ENCODE results near the gene OR52K1. TPM values are rescaled to one million over a fixed set of nuclear protein-coding genes. Genes with fewer than 3 reads are reported as not detected.
"Not testable (repeated sequence)": the region's sequence is repeated elsewhere in the genome, so short reads cannot be mapped to it uniquely, and the experiment has no call there.

The OR52K1 gene
- polyA plus RNA-seq, 2 donors = not detected

GRCh38 chr11:4514196-4514595 is 31.8 kb downstream of the OR52K1 start:
- Histone ChIP-seq H3K36me3 (ENCODE audit: control insufficient read depth in 2 of 2, insufficient read depth in 2 of 2, low read length in 1 of 2) (no peaks in the 10 kb centered on the region), H3K4me1 (ENCODE audit: control insufficient read depth in 2 of 2, insufficient read depth in 2 of 2, low read length in 1 of 2) (peaks cover 0 to 4% of the 10 kb centered on the region in 2 donors), H3K9me3 (ENCODE audit: control insufficient read depth in 2 of 2, insufficient read depth in 1 of 2, low read depth in 1 of 2, low read length in 1 of 2) (no peaks in the 10 kb centered on the region), H3K27me3 (ENCODE audit: control insufficient read depth in 1 of 2, insufficient read depth in 2 of 2, low read length in 2 of 2) (no peaks in the 10 kb centered on the region), H3K4me3 (ENCODE audit: low read depth in 1 of 2, low read length in 2 of 2) (no peak overlapping the region), H3K27ac (ENCODE audit: low read depth in 2 of 2, low read length in 1 of 2) (no peak overlapping the region)
- 68 to 87% methylated on average over 1 of the region's 1 CpG for WGBS, 2 donors

- 53 to 62% methylated on average over 2 of the region's 2 CpGs for WGBS, 2 donors
- H3K27me3 ChIP-seq (ENCODE audit: control insufficient read depth in 1 of 2, insufficient read depth in 2 of 2, low read length in 2 of 2) = peaks cover 0 to 3% of the 10 kb centered on the region in 2 donors
Measured at GRCh38 chr11:4522339-4522738, 39.9 kb downstream of the OR52K1 start.

GRCh38 chr11:4522752-4523151 is 40.3 kb downstream of the OR52K1 start:
- H3K9me3 ChIP-seq (ENCODE audit: control insufficient read depth in 2 of 2, insufficient read depth in 1 of 2, low read depth in 1 of 2, low read length in 1 of 2) = no peaks in the 10 kb centered on the region
- H3K27ac ChIP-seq (ENCODE audit: low read depth in 2 of 2, low read length in 1 of 2) = no peak overlapping the region
- WGBS, 2 donors = 85 to 90% methylated on average over 6 of the region's 6 CpGs
- H3K27me3 ChIP-seq (ENCODE audit: control insufficient read depth in 1 of 2, insufficient read depth in 2 of 2, low read length in 2 of 2) = peaks cover 0 to 3% of the 10 kb centered on the region in 2 donors
- H3K4me3 ChIP-seq (ENCODE audit: low read depth in 1 of 2, low read length in 2 of 2) = no peak overlapping the region
- H3K36me3 ChIP-seq (ENCODE audit: control insufficient read depth in 2 of 2, insufficient read depth in 2 of 2, low read length in 1 of 2) = no peaks in the 10 kb centered on the region
- H3K4me1 ChIP-seq (ENCODE audit: control insufficient read depth in 2 of 2, insufficient read depth in 2 of 2, low read length in 1 of 2) = peaks cover 0 to 3% of the 10 kb centered on the region in 2 donors

More at GRCh38 chr11:4522339-4522738, 39.9 kb downstream of the OR52K1 start:
- Histone ChIP-seq H3K4me3 (ENCODE audit: low read depth in 1 of 2, low read length in 2 of 2) (no peak overlapping the region), H3K9me3 (ENCODE audit: control insufficient read depth in 2 of 2, insufficient read depth in 1 of 2, low read depth in 1 of 2, low read length in 1 of 2) (no peaks in the 10 kb centered on the region), H3K4me1 (ENCODE audit: control insufficient read depth in 2 of 2, insufficient read depth in 2 of 2, low read length in 1 of 2) (peaks cover 0 to 3% of the 10 kb centered on the region in 2 donors), H3K27ac (ENCODE audit: low read depth in 2 of 2, low read length in 1 of 2) (no peak overlapping the region), H3K36me3 (ENCODE audit: control insufficient read depth in 2 of 2, insufficient read depth in 2 of 2, low read length in 1 of 2) (no peaks in the 10 kb centered on the region)

GRCh38 chr11:4523666-4524065 is 41.2 kb downstream of the OR52K1 start:
- H3K27ac ChIP-seq (ENCODE audit: low read depth in 2 of 2, low read length in 1 of 2) = no peak overlapping the region
- no peaks in the 10 kb centered on the region for H3K36me3 ChIP-seq (ENCODE audit: control insufficient read depth in 2 of 2, insufficient read depth in 2 of 2, low read length in 1 of 2)
- peaks cover 0 to 3% of the 10 kb centered on the region in 2 donors for H3K4me1 ChIP-seq (ENCODE audit: control insufficient read depth in 2 of 2, insufficient read depth in 2 of 2, low read length in 1 of 2)
- 52 to 56% methylated on average over 1 of the region's 1 CpG for WGBS, 2 donors
- H3K9me3 ChIP-seq (ENCODE audit: control insufficient read depth in 2 of 2, insufficient read depth in 1 of 2, low read depth in 1 of 2, low read length in 1 of 2) = no peaks in the 10 kb centered on the region
- H3K4me3 ChIP-seq (ENCODE audit: low read depth in 1 of 2, low read length in 2 of 2) = no peak overlapping the region
- peaks cover 0 to 3% of the 10 kb centered on the region in 2 donors for H3K27me3 ChIP-seq (ENCODE audit: control insufficient read depth in 1 of 2, insufficient read depth in 2 of 2, low read length in 2 of 2)

GRCh38 chr11:4527926-4528325 is 45.5 kb downstream of the OR52K1 start:
- Histone ChIP-seq H3K27ac (ENCODE audit: low read depth in 2 of 2, low read length in 1 of 2) (no peak overlapping the region), H3K4me3 (ENCODE audit: low read depth in 1 of 2, low read length in 2 of 2) (no peak overlapping the region), H3K27me3 (ENCODE audit: control insufficient read depth in 1 of 2, insufficient read depth in 2 of 2, low read length in 2 of 2) (no peaks in the 10 kb centered on the region), H3K4me1 (ENCODE audit: control insufficient read depth in 2 of 2, insufficient read depth in 2 of 2, low read length in 1 of 2) (peaks cover 0 to 3% of the 10 kb centered on the region in 2 donors), H3K9me3 (ENCODE audit: control insufficient read depth in 2 of 2, insufficient read depth in 1 of 2, low read depth in 1 of 2, low read length in 1 of 2) (peaks cover 0 to 2% of the 10 kb centered on the region in 2 donors), H3K36me3 (ENCODE audit: control insufficient read depth in 2 of 2, insufficient read depth in 2 of 2, low read length in 1 of 2) (no peaks in the 10 kb centered on the region)
- WGBS, 2 donors = 89 to 93% methylated on average over 2 of the region's 2 CpGs

- not testable (repeated sequence) for H3K4me3 ChIP-seq (ENCODE audit: low read depth in 1 of 2, low read length in 2 of 2); H3K4me1 ChIP-seq (ENCODE audit: control insufficient read depth in 2 of 2, insufficient read depth in 2 of 2, low read length in 1 of 2); H3K9me3 ChIP-seq (ENCODE audit: control insufficient read depth in 2 of 2, insufficient read depth in 1 of 2, low read depth in 1 of 2, low read length in 1 of 2); H3K36me3 ChIP-seq (ENCODE audit: control insufficient read depth in 2 of 2, insufficient read depth in 2 of 2, low read length in 1 of 2); H3K27me3 ChIP-seq (ENCODE audit: control insufficient read depth in 1 of 2, insufficient read depth in 2 of 2, low read length in 2 of 2); H3K27ac ChIP-seq (ENCODE audit: low read depth in 2 of 2, low read length in 1 of 2)
- WGBS, 2 donors = 59 to 63% methylated on average over 11 of the region's 11 CpGs
Measured at GRCh38 chr11:4531686-4532085, 49.2 kb downstream of the OR52K1 start.

GRCh38 chr11:4539603-4540219 is 57.3 kb downstream of the OR52K1 start:
- Histone ChIP-seq H3K9me3 (ENCODE audit: control insufficient read depth in 2 of 2, insufficient read depth in 1 of 2, low read depth in 1 of 2, low read length in 1 of 2) (no peaks in the 10 kb centered on the region), H3K36me3 (ENCODE audit: control insufficient read depth in 2 of 2, insufficient read depth in 2 of 2, low read length in 1 of 2) (no peaks in the 10 kb centered on the region), H3K4me3 (ENCODE audit: low read depth in 1 of 2, low read length in 2 of 2) (no peak overlapping the region), H3K4me1 (ENCODE audit: control insufficient read depth in 2 of 2, insufficient read depth in 2 of 2, low read length in 1 of 2) (no peaks in the 10 kb centered on the region), H3K27ac (ENCODE audit: low read depth in 2 of 2, low read length in 1 of 2) (no peak overlapping the region), H3K27me3 (ENCODE audit: control insufficient read depth in 1 of 2, insufficient read depth in 2 of 2, low read length in 2 of 2) (no peaks in the 10 kb centered on the region)
- 23 to 26% methylated on average over 3 of the region's 3 CpGs for whole genome bisulfite sequencing, 2 donors

- Histone ChIP-seq H3K27me3 (ENCODE audit: control insufficient read depth in 1 of 2, insufficient read depth in 2 of 2, low read length in 2 of 2) (no peaks in the 10 kb centered on the region), H3K36me3 (ENCODE audit: control insufficient read depth in 2 of 2, insufficient read depth in 2 of 2, low read length in 1 of 2) (no peaks in the 10 kb centered on the region), H3K9me3 (ENCODE audit: control insufficient read depth in 2 of 2, insufficient read depth in 1 of 2, low read depth in 1 of 2, low read length in 1 of 2) (no peaks in the 10 kb centered on the region), H3K4me3 (ENCODE audit: low read depth in 1 of 2, low read length in 2 of 2) (no peak overlapping the region), H3K27ac (ENCODE audit: low read depth in 2 of 2, low read length in 1 of 2) (no peak overlapping the region), H3K4me1 (ENCODE audit: control insufficient read depth in 2 of 2, insufficient read depth in 2 of 2, low read length in 1 of 2) (no peaks in the 10 kb centered on the region)
- WGBS, 2 donors = 35 to 60% methylated on average over 1 of the region's 1 CpG
Measured at GRCh38 chr11:4541071-4541470, 58.6 kb downstream of the OR52K1 start.
